IMR-90 (cell line): ENCODE measurements around the gene TGM5.

Experiments used
- BHLHE40 ChIP-seq: fragments of 150-350 bp; IDR thresholded peaks from 2 replicates; pipeline ENCODE4 v1.6.1; 2016; ENCODE audit warnings: mild to moderate bottlenecking, low read depth, low read length
- CEBPB ChIP-seq: IDR thresholded peaks from 2 replicates; pipeline ENCODE4 v1.6.1; 2012; ENCODE audit warnings: low read depth, low read length, improper control_type of control experiment
- CTCF ChIP-seq: conservative IDR thresholded peaks from 2 replicates; pipeline ENCODE4 v1.5.1; 2012; ENCODE audit warnings: mild to moderate bottlenecking, low read depth, low read length, improper control_type of control experiment
- MAFK ChIP-seq: IDR thresholded peaks from 2 replicates; pipeline ENCODE4 v1.6.1; 2012; ENCODE audit warnings: low read depth, low read length, improper control_type of control experiment
- MAZ ChIP-seq: IDR thresholded peaks from 2 replicates; pipeline ENCODE4 v1.6.1; 2012; ENCODE audit warnings: low read depth, mild to moderate bottlenecking, low read length, improper control_type of control experiment, moderate library complexity, borderline replicate concordance
- MXI1 ChIP-seq: IDR thresholded peaks from 2 replicates; pipeline ENCODE4 v1.6.1; 2012; ENCODE audit warnings: low read depth, mild to moderate bottlenecking, low read length, moderate library complexity, borderline replicate concordance
- NFE2L2 ChIP-seq: fragments of 150-350 bp; IDR thresholded peaks from 2 replicates; pipeline ENCODE4 v1.6.1; 2016; ENCODE audit warnings: low read depth, mild to moderate bottlenecking, low read length
- POLR2A ChIP-seq: IDR thresholded peaks from 2 replicates; pipeline ENCODE4 v1.6.1; 2012; ENCODE audit warnings: mild to moderate bottlenecking, low read depth, low read length
- RAD21 ChIP-seq: IDR thresholded peaks from 2 replicates; pipeline ENCODE4 v1.6.1; 2012; ENCODE audit warnings: low read length, improper control_type of control experiment
- RCOR1 ChIP-seq: IDR thresholded peaks from 2 replicates; pipeline ENCODE4 v1.6.1; 2012; ENCODE audit warnings: mild to moderate bottlenecking, low read length, improper control_type of control experiment; ENCODE audit not compliant: insufficient replicate concordance
- RFX5 ChIP-seq: IDR thresholded peaks from 2 replicates; pipeline ENCODE4 v1.8.0; 2012; ENCODE audit warnings: low read depth, mild to moderate bottlenecking, low read length, moderate library complexity
- SMC3 ChIP-seq: fragments of 150-350 bp; IDR thresholded peaks from 2 replicates; pipeline ENCODE4 v1.6.1; 2016; ENCODE audit warnings: low read depth, mild to moderate bottlenecking, antibody characterized with exemption, low read length, moderate library complexity
- USF2 ChIP-seq: fragments of 150-350 bp; IDR thresholded peaks from 2 replicates; pipeline ENCODE4 v1.6.1; 2017; ENCODE audit warnings: mild to moderate bottlenecking, antibody characterized with exemption, low read length, low read depth
- TF ChIP-seq, protein P1 (sequence below): fragments of 150-350 bp; IDR thresholded peaks from 2 replicates; pipeline ENCODE4 v1.6.1; 2016; ENCODE audit warnings: low read depth, mild to moderate bottlenecking, low read length, moderate library complexity, borderline replicate concordance

DNA sequence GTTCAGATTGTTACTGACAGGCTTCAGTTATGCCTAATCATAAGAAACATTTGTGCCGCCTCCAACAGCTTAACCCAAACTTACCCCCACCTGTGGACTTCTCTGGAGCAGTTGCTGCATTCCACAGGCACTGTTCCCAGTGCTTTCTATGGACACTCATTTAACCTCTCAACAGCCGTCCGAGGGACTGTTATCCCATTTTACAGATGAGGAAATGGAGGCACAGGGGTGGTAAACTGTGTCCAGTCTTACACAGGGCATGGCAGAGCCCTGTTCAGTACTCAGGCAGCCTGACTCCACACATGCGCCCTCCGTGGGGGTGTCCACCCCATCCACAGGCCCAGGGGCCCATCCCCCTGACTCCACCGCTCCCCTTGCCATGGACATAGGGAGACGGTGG is 14.3 kb upstream of the TGM5 start:
- TF ChIP-seq POLR2A (no peak), CTCF (no peak), MAFK (no peak), MXI1 (no peak), BHLHE40 (no peak), CEBPB (no peak), RFX5 (no peak), USF2 (no peak), RAD21 (no peak), MAZ (no peak), SMC3 (no peak), RCOR1 (no peak), NFE2L2 (no peak)
- TF ChIP-seq, protein P1, sequence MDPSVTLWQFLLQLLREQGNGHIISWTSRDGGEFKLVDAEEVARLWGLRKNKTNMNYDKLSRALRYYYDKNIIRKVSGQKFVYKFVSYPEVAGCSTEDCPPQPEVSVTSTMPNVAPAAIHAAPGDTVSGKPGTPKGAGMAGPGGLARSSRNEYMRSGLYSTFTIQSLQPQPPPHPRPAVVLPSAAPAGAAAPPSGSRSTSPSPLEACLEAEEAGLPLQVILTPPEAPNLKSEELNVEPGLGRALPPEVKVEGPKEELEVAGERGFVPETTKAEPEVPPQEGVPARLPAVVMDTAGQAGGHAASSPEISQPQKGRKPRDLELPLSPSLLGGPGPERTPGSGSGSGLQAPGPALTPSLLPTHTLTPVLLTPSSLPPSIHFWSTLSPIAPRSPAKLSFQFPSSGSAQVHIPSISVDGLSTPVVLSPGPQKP: no peak
